GM23338 (cell line): ENCODE data around the gene PRKAG1.

ENCODE experiments used
- CREB1 ChIP-seq: fragments of 250-450 bp; sonication (Bioruptor Pico); IDR thresholded peaks from 2 replicates; pipeline ENCODE4 v1.5.0; 2020; ENCODE audit warnings: low read depth, mild to moderate bottlenecking, moderate library complexity
- EZH2 ChIP-seq: fragments of 200-600 bp; sonication (generic); IDR thresholded peaks from one replicate; pipeline ENCODE4 v1.8.0; 2017; ENCODE audit warnings: antibody characterized with exemption, mild to moderate bottlenecking, low read depth; ENCODE audit not compliant: unreplicated experiment
- POLR2AphosphoS5 ChIP-seq: IDR thresholded peaks from 2 replicates; pipeline ENCODE4 v1.6.1; 2016; ENCODE audit warnings: antibody characterized with exemption, low read depth
- TF ChIP-seq, protein P1 (sequence below), 2 experiments: fragments of 200-600 bp in 1 of 2; sonication (generic) in 1 of 2; conservative IDR thresholded peaks; 2 replicates each; pipeline versions ENCODE4 v1.5.1 to v1.6.1; 2016 to 2017; ENCODE audit warnings: antibody characterized with exemption in 2 of 2, low read depth in 2 of 2, mild to moderate bottlenecking in 2 of 2, moderate library complexity in 1 of 2

DNA sequence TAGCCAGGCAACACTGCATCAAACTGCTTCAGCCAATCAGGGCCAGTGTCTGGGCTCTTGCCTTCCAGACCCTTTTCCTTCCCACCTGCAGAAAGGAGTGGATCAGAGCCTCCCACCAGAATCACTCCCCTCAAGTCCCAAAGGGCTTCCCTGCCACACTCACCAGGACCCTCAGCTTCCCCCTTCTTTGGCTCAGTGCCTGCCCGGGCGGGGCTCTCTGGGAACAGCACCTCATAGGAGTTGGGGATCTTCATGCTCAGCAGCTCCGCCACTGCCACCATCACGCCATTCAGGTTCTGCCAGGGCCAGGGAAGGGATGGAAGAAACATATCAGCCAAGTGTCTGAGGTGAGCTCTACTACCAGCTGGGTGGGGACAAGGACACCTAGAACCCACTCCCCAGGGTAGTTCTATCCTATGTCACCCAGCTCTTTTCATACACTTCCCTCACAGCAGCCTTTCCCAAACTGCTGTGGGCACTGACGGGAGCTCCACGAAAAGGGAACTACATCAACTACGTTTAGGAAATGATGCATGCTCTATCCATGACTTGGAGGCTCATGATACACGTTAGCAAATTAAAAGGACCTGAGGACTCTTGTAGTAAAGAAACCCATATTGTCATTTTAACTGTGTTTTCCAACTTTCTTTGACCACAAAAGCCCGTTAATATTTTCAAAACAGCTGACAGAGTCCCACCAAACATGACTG lies 9.4 kb upstream of the PRKAG1 start:
- TF ChIP-seq, protein P1, sequence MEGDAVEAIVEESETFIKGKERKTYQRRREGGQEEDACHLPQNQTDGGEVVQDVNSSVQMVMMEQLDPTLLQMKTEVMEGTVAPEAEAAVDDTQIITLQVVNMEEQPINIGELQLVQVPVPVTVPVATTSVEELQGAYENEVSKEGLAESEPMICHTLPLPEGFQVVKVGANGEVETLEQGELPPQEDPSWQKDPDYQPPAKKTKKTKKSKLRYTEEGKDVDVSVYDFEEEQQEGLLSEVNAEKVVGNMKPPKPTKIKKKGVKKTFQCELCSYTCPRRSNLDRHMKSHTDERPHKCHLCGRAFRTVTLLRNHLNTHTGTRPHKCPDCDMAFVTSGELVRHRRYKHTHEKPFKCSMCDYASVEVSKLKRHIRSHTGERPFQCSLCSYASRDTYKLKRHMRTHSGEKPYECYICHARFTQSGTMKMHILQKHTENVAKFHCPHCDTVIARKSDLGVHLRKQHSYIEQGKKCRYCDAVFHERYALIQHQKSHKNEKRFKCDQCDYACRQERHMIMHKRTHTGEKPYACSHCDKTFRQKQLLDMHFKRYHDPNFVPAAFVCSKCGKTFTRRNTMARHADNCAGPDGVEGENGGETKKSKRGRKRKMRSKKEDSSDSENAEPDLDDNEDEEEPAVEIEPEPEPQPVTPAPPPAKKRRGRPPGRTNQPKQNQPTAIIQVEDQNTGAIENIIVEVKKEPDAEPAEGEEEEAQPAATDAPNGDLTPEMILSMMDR (conservative IDR thresholded peaks at IDR 0.05; ENCODE audit: low read depth in 2 of 2), result no peak
- TF ChIP-seq CREB1 (CRISPR knock-in tag), result no peak
- TF ChIP-seq EZH2, result no peak
- TF ChIP-seq POLR2AphosphoS5, result no peak
